ENCODE data around the gene CALHM2.

The CALHM2 gene

GRCh38 chr10:103475437-103475836 is 23.3 kb upstream of the CALHM2 start:
- DNase-seq (ENCODE audit: low spot score), result no peak

- DNase-seq (ENCODE audit: low spot score), result no peak
Measured at GRCh38 chr10:103474077-103474476, 21.9 kb upstream of the CALHM2 start.

GRCh38 chr10:103473261-103473671 is 21.1 kb upstream of the CALHM2 start:
- DNase-seq (ENCODE audit: low spot score), result no peak

DNA sequence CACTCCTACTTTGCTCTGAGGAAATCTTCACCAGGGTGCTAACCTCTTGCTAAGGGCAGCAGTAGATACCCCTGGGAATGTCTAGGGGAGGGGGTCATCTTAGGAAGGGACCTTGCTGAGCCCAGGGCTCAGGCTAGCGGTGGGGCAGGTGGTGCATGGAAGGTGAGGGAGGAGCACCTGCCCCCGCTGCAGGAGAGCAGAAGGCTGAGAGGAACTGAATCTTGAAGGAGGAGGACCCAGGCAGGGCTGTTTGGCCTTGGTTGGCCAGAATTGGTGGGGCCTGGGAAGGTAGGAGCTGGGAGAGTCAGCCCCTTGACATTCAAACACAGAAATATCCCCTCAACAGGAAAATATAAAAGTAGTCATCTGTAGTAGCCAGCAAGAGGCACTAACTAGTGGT is 19.8 kb upstream of the CALHM2 start:
- no peak for DNase-seq (ENCODE audit: low spot score)

GRCh38 chr10:103470761-103471653 is 18.8 kb upstream of the CALHM2 start:
- no peak for DNase-seq (ENCODE audit: low spot score)

DNA sequence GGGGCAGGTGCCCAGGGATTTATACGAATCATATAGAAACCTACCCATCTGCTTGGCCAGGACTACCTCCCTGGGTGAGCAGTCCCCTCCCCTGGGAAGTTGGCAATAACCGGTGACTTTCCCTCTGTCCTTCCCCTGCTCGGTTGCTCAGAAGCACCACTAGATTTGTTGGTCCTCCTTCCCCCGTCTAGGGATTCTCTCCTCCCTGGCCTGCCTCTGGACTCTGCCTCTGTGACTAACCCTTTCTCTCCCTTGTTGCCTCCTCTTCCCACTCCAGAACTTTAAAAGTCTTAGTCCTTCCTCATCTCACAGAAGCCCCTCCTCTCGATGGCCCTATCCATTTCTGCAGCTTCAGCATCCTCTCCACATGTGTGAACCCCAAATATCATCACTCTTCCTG is 17.0 kb upstream of the CALHM2 start:
- DNase-seq (ENCODE audit: low spot score), result no peak

DNA sequence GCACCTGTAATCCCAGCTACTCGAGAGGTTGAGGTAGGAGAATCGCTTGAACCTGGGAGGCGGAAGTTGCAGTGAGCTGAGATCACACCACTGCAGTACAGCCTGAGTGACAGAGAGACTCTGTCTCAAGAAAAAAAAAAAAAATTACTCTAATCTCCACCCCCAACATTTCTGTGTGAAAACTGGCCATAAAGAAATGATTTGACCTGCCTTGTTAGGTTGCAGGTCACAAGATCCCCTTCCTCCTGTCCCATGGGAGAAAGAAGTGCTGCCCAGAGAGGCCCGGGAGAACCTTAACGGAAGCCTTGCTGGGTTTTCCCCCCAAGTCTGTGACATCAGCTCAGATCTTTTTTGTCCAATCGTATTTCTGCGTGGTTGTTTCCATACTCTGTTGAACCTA is 15.2 kb upstream of the CALHM2 start:
- no peak for DNase-seq (ENCODE audit: low spot score)

- DNase-seq (ENCODE audit: low spot score), result no peak
Measured at GRCh38 chr10:103466734-103467133, 14.6 kb upstream of the CALHM2 start.

DNA sequence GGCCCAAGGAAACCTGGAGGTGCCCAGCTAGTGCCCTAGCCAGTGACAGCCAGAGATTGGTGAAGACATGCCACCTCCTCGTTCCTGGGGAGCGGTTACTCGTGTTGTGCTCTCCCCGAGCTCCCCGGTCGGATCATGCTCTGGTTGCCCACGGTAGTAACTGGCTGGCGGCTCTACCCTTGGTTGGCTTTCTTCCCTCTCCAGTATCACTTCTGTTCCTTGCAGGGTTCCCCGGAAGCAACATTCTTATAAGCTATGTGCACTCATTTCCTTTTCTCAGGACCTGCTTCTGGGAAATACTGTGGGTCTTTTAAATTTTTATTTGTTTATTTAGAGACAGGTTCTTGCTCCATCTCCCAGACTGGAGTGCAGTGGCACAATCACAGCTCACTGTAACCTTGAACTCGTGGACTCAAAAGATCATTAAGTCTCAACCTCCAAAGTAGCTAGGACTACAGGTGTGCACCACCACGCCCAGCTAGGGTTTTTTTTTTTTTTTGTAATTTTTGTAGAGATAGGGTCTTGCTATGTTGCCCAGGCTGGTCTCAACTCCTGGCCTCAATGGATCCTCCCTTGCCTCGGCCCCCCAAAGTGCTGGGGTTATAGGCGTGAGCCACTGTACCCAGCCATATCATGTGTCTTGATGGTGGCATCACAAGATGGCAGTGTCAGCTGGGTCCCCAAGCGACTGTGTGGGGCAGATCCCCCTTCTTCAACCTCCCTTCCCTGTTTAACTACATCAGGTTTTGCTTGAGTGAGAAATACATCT is 13.4 kb upstream of the CALHM2 start:
- no peak for DNase-seq (ENCODE audit: low spot score)

DNA sequence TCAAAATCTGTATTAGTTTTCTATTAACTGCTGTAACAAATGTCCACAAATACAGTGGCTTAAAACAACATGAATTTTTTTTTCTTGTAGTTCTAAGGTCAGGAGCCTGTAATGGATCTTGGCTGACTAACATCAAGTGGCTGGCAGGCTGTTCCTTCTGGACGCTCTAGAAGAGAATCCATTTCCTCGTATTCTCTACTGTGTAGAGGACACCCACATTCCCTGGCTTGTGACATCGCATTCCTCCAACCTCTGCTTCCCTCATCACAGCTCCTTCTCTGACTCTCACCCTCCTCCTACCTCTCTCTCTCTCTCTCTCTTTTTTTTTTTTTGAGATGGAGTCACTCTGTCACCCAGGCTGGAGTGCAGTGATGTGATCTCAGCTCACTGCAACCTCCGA is 11.3 kb upstream of the CALHM2 start:
- no peak for DNase-seq (ENCODE audit: low spot score)

- no peak for DNase-seq (ENCODE audit: low spot score)
Measured at GRCh38 chr10:103459615-103460014, 7.4 kb upstream of the CALHM2 start.

GRCh38 chr10:103458720-103459119 is 6.5 kb upstream of the CALHM2 start, which contains the start of gene CALHM1:
Gene CALHM1 (minus strand): TSS chr10:103458900. CDS start chr10:103458751, 149 bp downstream.
- DNase-seq (ENCODE audit: low spot score), result no peak

DNA sequence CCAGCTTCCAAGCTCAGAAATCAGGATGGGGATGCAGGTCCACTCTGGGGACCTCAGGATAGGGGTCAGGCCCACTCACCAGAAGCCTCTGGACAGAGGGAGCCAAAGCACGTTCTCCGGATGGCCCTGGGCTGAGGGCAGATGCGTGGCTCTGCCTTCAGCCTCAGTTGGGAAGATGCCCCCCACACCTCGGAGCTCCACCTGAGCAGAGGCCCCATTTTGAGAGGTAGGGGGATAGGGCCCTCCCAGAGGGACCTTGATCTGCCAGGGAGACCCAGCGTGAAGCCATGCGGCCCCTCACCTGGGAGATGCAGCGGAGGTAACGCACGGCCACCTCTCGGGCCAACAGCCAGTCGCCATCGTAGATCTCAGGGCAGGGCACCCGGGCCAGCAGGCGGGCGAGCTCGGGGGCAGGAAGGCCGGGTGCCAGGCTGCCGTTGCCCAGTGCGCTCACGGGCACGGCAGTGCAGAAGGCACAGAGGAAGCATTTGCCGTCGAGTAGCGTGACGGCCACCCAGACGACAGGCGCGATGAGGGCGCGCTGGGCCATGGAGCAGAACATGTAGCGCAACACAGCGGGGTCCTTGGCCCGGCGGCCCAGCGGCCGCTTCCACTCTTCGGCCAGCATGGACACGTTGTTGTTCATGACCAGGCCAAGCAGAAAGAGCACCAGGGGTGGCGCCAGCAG is 5.9 kb upstream of the CALHM2 start:
- no peak for DNase-seq (ENCODE audit: low spot score)

DNA sequence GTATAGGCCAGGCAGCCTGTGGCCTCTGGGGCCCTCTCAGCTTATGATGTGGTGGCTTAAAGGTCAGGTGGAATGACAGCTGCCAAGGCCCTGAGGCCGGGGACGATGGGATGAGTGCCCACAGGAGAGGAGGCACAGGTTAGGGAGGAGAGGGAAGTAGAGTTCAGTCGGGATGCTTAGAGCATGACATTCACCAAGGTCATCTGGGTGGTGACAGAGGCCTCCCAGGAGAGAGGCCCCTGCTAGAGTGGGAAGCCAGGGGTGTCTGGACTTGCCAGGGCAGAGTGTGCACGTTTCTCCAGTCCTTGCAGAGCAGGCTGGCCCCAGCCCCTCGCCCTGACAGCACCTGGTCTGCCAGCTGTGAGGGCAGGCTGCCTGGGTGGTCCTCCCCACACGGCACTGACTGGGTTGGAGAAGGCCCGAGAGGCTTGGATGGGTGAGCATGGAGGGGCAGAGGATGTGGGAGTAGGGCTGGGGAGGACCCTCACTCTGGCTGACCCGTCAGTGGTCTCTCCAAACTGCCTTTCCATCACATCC is 5.1 kb upstream of the CALHM2 start:
- DNase-seq (ENCODE audit: low spot score), result no peak

- DNase-seq (ENCODE audit: low spot score), result no peak
Measured at GRCh38 chr10:103456074-103456660, 4.0 kb upstream of the CALHM2 start.

GRCh38 chr10:103455235-103455634 is 3.1 kb upstream of the CALHM2 start:
- DNase-seq (ENCODE audit: low spot score), result no peak

- DNase-seq (ENCODE audit: low spot score), result no peak
Measured at GRCh38 chr10:103454026-103454425, 1.9 kb upstream of the CALHM2 start.

GRCh38 chr10:103452506-103453230 is 498 bp upstream of the CALHM2 start:
- no peak for DNase-seq (ENCODE audit: low spot score)

DNA sequence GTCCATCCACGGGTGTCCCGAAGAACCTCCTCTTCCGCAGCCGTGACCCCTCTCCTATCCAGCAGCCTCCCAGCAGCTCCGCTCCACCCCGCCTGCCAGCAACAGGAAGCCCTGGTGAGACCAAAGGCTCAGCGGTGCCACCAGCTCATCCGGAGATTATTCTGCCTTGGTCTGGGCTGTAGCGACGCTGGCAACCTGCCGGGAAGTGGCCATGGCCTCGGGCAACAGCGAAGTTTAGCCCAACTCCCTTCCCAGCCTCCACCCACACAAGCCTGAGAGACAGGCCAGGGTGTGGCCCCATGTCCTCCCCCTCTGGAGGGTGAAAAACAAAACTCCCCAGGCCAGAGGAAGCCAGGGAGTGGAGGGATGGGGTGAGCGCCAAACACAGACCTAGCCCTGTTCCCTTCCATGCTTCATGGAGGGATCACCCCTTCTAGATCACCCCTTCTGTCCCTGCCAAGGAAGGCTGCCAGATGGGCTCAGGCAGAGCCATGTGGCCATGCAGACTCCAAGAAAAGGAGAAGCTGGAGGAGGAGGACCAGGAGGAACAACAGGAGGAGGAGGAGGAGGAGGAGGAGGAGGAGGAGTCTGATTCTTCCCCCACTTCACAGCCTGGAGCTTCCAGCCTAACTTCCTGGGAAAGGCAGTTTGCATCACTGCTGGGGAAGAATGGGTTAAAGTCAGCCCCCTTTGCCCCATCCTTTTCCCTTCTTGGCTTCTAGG is 918 bp downstream of the CALHM2 start:
- DNase-seq (ENCODE audit: low spot score), result no peak

DNA sequence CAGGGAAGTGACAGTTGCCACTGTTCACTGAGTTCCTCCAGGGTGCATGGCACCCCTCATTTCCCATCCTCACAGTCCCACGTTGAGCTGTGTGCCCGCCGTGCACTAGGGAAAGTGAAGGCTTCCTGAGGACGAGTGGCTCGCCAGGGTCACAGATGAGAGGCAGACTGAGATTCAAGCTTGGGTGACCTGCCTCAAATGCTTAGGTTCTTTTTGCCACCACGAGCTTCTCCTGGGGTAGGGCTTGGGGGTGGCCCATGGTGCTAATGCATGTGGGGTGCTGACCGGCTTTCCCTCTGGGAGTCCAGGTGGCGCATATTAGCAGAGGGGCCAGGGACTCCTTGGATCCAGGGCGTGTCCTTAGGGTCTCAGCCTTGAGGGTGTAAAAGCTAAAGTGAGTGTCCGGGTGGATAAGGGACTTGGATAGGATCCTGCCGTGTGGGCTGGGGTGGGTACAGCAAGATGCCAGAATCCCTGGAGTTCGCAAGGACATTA is 1.9 kb downstream of the CALHM2 start:
- no peak for DNase-seq (ENCODE audit: low spot score)

Measured in hematopoietic multipotent progenitor cell treated with erythropoietin and hydrocortisone succinate and interleukin-3 and kit ligand, for 15 days (in vitro differentiated cells).